PC-3 (cell line): ENCODE data around the gene LSP1.

ENCODE experiments used
- EZH2 ChIP-seq: fragments of 300-600 bp; sonication (generic); IDR thresholded peaks from one replicate; pipeline ENCODE4 v1.6.1; 2017; ENCODE audit warnings: antibody characterized with exemption, mild to moderate bottlenecking, low read length; ENCODE audit not compliant: unreplicated experiment
- EZH2phosphoT487 ChIP-seq: fragments of 300-600 bp; sonication (generic); IDR thresholded peaks from 2 replicates; pipeline ENCODE4 v1.6.1; 2018; ENCODE audit warnings: mild to moderate bottlenecking, antibody characterized with exemption, low read length, borderline replicate concordance
- TF ChIP-seq, protein P1 (sequence below): fragments of 300-600 bp; sonication (generic); conservative IDR thresholded peaks from 2 replicates; pipeline ENCODE4 v1.5.1; 2017; ENCODE audit warnings: antibody characterized with exemption, low read depth, mild to moderate bottlenecking, low read length

DNA sequence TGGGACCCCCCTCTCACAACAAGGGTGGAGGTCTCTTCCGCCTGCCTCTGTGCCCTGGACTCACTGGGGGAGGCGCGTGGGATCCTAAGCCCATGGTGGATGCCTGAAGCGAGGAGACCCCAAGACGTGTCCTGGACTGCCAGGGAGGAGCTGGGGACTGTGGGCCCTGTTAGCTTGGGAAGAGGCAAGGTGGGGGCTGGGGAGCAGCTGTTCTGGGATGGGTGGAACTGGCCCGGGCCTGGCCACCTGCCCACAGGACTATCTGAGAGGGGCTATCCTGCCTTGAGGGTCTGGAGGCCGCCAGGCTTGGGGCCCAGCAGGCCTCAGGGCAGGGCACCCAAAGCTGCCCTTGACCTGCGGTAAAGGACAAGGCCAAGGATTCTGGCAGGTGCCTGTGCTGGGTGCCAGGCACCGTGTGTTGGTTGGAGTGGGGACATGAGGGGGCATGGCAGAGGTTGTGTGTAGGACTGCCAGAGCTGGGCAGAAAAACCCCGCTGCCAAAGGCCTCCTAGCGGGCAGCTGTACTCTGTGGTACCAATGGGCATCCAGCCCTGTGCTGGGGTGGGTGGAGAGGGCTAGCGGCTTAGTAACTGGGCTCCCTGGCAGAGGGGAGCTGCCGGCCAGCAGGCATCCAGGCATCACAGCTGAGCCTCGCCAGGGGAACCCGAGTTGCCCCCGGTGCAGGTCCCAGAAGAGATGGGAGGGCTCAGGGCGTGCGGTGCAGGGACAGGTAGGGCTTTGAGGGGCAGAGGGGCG is 670 bp downstream of the LSP1 start:
- TF ChIP-seq, protein P1, sequence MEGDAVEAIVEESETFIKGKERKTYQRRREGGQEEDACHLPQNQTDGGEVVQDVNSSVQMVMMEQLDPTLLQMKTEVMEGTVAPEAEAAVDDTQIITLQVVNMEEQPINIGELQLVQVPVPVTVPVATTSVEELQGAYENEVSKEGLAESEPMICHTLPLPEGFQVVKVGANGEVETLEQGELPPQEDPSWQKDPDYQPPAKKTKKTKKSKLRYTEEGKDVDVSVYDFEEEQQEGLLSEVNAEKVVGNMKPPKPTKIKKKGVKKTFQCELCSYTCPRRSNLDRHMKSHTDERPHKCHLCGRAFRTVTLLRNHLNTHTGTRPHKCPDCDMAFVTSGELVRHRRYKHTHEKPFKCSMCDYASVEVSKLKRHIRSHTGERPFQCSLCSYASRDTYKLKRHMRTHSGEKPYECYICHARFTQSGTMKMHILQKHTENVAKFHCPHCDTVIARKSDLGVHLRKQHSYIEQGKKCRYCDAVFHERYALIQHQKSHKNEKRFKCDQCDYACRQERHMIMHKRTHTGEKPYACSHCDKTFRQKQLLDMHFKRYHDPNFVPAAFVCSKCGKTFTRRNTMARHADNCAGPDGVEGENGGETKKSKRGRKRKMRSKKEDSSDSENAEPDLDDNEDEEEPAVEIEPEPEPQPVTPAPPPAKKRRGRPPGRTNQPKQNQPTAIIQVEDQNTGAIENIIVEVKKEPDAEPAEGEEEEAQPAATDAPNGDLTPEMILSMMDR = no peak
- no peak for TF ChIP-seq EZH2
- TF ChIP-seq EZH2phosphoT487 = no peak
